Measurements from ENCODE around the gene SLC25A39. TPM values are rescaled to one million over a fixed set of nuclear protein-coding genes. Genes with fewer than 3 reads are reported as not detected.

SLC25A39 gene
- total and polyA plus RNA-seq, 2 of the 4 experiments (the other 2 are of a cell fraction), result 49.1 to 99.7 TPM

DNA sequence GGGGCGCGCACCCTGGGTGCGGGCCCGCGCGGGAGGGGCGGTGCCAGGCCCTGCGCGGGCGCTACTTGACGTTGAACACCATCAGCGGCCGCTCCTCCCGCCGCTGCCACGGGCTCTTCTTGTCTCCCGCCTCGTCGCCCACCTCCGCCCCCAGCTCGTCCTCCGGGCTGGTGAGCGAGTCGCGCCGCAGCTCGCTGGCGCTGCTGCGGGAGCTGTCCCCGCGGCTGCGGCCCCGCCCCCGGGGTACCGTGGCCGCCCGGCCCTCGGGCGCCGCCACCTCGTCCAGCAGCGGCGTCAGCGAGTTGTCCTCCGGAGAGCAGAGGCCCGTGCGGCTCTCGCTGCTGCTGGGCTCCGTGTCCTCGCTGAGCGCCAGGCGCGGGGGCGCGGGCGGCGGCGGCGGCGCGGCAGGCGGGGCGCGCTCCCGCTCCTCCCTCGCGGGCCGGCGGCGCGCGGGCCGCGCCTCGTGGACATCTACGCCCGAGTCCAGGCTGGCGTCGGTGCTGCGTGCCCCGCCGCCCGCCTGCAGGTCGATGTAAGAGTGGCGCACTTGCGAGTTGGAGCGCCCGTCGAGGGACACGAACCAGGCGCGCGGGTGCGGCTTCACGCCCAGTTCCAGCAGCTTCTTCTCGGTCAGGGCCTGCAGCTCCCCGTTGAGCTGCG, 29.2 kb upstream of the SLC25A39 start (continued):
- TF ChIP-seq MXI1 (IDR thresholded peaks at IDR 0.05; ENCODE audit: borderline replicate concordance, low read depth, low read length) (no peak), RCOR1 (IDR thresholded peaks at IDR 0.05; ENCODE audit: insufficient replicate concordance, low read length) (no peak), MAZ (IDR thresholded peaks at IDR 0.05; ENCODE audit: borderline replicate concordance, low read depth, low read length) (no peak)
- TF ChIP-seq, protein P1, sequence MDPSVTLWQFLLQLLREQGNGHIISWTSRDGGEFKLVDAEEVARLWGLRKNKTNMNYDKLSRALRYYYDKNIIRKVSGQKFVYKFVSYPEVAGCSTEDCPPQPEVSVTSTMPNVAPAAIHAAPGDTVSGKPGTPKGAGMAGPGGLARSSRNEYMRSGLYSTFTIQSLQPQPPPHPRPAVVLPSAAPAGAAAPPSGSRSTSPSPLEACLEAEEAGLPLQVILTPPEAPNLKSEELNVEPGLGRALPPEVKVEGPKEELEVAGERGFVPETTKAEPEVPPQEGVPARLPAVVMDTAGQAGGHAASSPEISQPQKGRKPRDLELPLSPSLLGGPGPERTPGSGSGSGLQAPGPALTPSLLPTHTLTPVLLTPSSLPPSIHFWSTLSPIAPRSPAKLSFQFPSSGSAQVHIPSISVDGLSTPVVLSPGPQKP (IDR thresholded peaks at IDR 0.05; ENCODE audit: borderline replicate concordance, low read depth, low read length), result no peak

All from IMR-90 (cell line).